ENCODE results near the gene FOXF2.

DNA sequence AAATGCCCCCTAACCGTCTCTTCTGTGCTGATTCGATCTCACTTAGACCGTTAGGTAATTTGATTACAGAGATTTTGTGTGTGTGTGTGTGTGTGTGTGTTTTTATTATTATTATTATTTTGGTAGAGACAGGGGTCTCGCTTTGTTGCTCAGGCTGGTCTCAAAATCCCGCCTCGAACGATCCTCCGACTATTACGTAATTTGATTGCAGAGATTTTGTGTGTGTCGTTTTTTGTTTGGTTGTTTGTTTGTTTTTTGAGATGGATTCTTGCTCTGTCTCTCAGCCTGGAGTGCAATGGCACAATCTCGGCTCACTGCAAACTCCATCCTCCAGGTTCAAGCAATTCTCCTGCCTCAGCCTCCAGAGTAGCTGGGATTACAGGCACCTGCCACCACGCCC lies 28.3 kb downstream of the FOXF2 start:
- TF ChIP-seq POLR2A (IDR thresholded peaks at IDR 0.05; ENCODE audit: low read depth, low read length) (no peak), POLR2AphosphoS5 (IDR thresholded peaks at IDR 0.05; ENCODE audit: low read depth, low read length) (no peak), TAF1 (IDR thresholded peaks at IDR 0.05; ENCODE audit: borderline replicate concordance, low read depth, low read length) (no peak)

Measured in GM12892 (cell line).